GM06990 (cell line): Measurements from ENCODE around the gene PAQR9.

ENCODE experiments used
- DNase-seq: peaks from one replicate; pipeline ENCODE4 v3.0.0-alpha.2; 2011; ENCODE audit not compliant: insufficient read length; ENCODE audit errors: extremely low read depth
- H3K27me3 ChIP-seq: replicated peaks from 2 replicates; pipeline ENCODE4 v1.6.0; 2011; ENCODE audit warnings: low read length; ENCODE audit not compliant: control insufficient read depth, insufficient read depth
- H3K36me3 ChIP-seq: 2 replicates; pipeline ENCODE4 v1.5.1; 2011; ENCODE audit warnings: low read length; ENCODE audit not compliant: control insufficient read depth, insufficient read depth
- H3K4me3 ChIP-seq: replicated peaks from 2 replicates; pipeline ENCODE4 v1.5.1; 2011; ENCODE audit warnings: low read depth, mild to moderate bottlenecking, control low read depth, low read length
- TF ChIP-seq, protein P1 (sequence below): IDR thresholded peaks from 2 replicates; pipeline ENCODE4 v1.5.1; 2011; ENCODE audit warnings: low read length, control low read depth, mild to moderate bottlenecking, inconsistent platforms; ENCODE audit not compliant: insufficient read depth, poor library complexity, severe bottlenecking

The PAQR9 gene

GRCh38 chr3:142941373-142942123 is 21.9 kb downstream of the PAQR9 start:
- Histone ChIP-seq H3K4me3 (no peak overlapping the region), H3K27me3 (no peaks in the 10 kb centered on the region), H3K36me3 (no peaks in the 10 kb centered on the region)
- DNase-seq = no peak
- TF ChIP-seq, protein P1, sequence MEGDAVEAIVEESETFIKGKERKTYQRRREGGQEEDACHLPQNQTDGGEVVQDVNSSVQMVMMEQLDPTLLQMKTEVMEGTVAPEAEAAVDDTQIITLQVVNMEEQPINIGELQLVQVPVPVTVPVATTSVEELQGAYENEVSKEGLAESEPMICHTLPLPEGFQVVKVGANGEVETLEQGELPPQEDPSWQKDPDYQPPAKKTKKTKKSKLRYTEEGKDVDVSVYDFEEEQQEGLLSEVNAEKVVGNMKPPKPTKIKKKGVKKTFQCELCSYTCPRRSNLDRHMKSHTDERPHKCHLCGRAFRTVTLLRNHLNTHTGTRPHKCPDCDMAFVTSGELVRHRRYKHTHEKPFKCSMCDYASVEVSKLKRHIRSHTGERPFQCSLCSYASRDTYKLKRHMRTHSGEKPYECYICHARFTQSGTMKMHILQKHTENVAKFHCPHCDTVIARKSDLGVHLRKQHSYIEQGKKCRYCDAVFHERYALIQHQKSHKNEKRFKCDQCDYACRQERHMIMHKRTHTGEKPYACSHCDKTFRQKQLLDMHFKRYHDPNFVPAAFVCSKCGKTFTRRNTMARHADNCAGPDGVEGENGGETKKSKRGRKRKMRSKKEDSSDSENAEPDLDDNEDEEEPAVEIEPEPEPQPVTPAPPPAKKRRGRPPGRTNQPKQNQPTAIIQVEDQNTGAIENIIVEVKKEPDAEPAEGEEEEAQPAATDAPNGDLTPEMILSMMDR = no peak

DNA sequence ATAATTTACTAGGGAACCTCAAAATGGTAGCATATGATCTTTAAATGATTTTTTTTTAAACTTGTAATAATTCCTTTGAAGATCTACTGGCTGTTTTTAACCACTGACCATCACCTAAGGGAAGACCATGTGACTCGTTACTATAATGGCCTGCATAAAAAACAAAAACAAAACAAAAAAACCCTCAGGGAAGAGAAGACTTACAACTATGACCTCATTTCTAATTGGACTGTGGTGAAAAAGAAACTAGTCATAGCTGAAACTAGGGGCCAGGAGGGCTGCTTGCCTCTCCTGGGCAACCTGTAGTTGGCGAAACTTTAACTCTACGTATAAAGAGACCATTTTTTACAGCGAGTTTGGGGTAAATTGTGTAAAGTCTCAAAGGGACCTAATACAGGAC is 23.0 kb downstream of the PAQR9 start:
- DNase-seq = no peak
- H3K27me3 ChIP-seq = no peaks in the 10 kb centered on the region
- TF ChIP-seq, protein P1 = no peak
- no peak overlapping the region for H3K4me3 ChIP-seq
- H3K36me3 ChIP-seq = no peaks in the 10 kb centered on the region

GRCh38 chr3:142940000-142940399 is 23.5 kb downstream of the PAQR9 start:
- TF ChIP-seq, protein P1 = no peak
- H3K4me3 ChIP-seq = no peak overlapping the region
- H3K36me3 ChIP-seq = no peaks in the 10 kb centered on the region
- no peak for DNase-seq
- H3K27me3 ChIP-seq = no peaks in the 10 kb centered on the region

- TF ChIP-seq, protein P1 = no peak
- Histone ChIP-seq H3K27me3 (no peaks in the 10 kb centered on the region), H3K36me3 (no peaks in the 10 kb centered on the region), H3K4me3 (no peak overlapping the region)
- DNase-seq = no peak
These were observed 27.5 kb downstream of the PAQR9 start for GRCh38 chr3:142935963-142936362.

DNA sequence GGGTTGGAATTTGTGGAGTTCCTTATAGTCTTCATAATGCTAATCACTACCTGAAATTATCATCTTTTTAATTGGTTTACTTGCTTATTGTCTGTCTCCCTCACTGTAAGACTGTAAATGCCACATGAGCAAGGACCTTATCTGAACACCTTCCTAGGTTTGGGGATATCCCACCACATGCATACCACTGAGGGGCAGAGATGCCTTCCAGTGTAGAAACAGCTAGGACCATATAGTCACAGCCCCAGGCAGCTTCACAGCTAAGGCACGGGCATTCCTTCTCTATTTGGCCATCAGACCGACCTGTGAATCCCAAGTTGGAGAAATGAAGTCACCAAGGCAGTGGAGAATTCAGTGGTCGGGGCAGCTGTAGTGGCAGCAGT is 28.6 kb downstream of the PAQR9 start:
- H3K4me3 ChIP-seq = no peak overlapping the region
- H3K27me3 ChIP-seq = no peaks in the 10 kb centered on the region
- TF ChIP-seq, protein P1 = no peak
- H3K36me3 ChIP-seq = no peaks in the 10 kb centered on the region
- no peak for DNase-seq
